Right atrium auricular region (tissue), 2 donors: Measurements from ENCODE around the gene SH3YL1. TPM values are rescaled to one million over a fixed set of nuclear protein-coding genes. Genes with fewer than 3 reads are reported as not detected.

Source experiments
- DNase-seq: peaks from one replicate; pipeline ENCODE4 v3.0.0-alpha.2; 2019; ENCODE audit warnings: low spot score
- H3K27ac ChIP-seq, 2 donors: fragments of 200-600 bp; sonication (generic); 1 replicate in 1 of 2; 2 replicates in 1 of 2; pipeline ENCODE4 v1.5.1; 2016 to 2019
- H3K27me3 ChIP-seq, 2 donors: fragments of 200-600 bp; sonication (generic); one replicate each; pipeline versions ENCODE4 v1.5.1 to v1.6.0; 2017 to 2019
- H3K36me3 ChIP-seq: fragments of 200-600 bp; sonication (generic); one replicate; pipeline ENCODE4 v1.5.1; 2016
- H3K4me1 ChIP-seq, 2 donors: fragments of 200-600 bp; sonication (generic); one replicate each; pipeline versions ENCODE4 v1.5.1 to v1.6.0; 2017 to 2019
- H3K4me3 ChIP-seq, 2 donors: fragments of 200-600 bp; sonication (generic); 1 replicate in 1 of 2; 2 replicates in 1 of 2; pipeline ENCODE4 v1.5.1; 2017 to 2019; ENCODE audit warnings: mild to moderate bottlenecking in 1 of 2, moderate library complexity in 1 of 2
- H3K9me3 ChIP-seq, 2 donors: fragments of 200-600 bp; sonication (generic); one replicate each; pipeline ENCODE4 v1.5.1; 2019
- total RNA-seq, 2 donors: library from RNA; depleted of rRNA; stranded (reverse); fragments of >200 nt; gene quantifications; one replicate each; pipeline ENCODE4 v1.1.0, GENCODE V29; 2016
- TF ChIP-seq, protein P1 (sequence below), 2 donors: fragments of 200-600 bp; sonication (generic); IDR thresholded peaks; one replicate each; pipeline ENCODE4 v1.5.1; 2019; ENCODE audit warnings: antibody characterized with exemption in 2 of 2

Gene SH3YL1
- total RNA-seq, 2 donors from 2014 or later, result 7.8 to 11.3 TPM

DNA sequence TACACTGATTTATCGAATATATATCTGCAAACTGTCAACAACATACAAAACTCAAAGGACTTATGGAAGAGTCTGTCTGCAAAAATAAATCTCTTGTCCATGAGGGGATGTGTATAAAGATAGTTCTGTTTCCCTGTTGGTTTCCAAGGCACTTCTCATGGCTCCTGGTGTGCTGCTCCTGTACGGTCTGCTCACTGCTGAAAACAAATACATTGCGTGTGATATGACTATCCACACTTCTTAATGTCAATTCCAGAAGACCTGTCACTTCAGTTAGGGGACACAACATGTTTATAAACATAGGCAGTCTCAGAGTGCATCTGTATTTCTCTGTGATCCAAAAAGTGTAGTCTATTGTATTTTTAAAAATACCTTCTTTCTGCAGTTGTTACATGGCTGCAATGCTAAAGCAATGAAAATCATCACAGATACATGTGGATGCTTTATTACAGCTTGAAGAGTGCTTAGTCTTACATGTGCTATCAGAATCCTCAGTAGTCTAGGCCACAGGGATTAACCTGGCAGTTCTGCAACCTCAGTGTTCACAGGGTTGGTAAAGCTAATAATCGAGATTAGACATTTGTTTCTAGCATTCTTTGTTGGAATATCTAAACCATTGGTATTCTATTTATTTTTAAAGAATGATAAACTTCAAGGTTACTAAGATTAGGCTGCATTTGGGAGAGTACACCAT is 16.3 kb upstream of the SH3YL1 start:
- Histone ChIP-seq H3K36me3 (peaks cover 45% of the 10 kb centered on the region), H3K27ac (peak overlapping the region in 1 of 2 donors; percentile 0)
- TF ChIP-seq, protein P1, sequence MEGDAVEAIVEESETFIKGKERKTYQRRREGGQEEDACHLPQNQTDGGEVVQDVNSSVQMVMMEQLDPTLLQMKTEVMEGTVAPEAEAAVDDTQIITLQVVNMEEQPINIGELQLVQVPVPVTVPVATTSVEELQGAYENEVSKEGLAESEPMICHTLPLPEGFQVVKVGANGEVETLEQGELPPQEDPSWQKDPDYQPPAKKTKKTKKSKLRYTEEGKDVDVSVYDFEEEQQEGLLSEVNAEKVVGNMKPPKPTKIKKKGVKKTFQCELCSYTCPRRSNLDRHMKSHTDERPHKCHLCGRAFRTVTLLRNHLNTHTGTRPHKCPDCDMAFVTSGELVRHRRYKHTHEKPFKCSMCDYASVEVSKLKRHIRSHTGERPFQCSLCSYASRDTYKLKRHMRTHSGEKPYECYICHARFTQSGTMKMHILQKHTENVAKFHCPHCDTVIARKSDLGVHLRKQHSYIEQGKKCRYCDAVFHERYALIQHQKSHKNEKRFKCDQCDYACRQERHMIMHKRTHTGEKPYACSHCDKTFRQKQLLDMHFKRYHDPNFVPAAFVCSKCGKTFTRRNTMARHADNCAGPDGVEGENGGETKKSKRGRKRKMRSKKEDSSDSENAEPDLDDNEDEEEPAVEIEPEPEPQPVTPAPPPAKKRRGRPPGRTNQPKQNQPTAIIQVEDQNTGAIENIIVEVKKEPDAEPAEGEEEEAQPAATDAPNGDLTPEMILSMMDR (IDR thresholded peaks at IDR 0.05), result no peak

DNA sequence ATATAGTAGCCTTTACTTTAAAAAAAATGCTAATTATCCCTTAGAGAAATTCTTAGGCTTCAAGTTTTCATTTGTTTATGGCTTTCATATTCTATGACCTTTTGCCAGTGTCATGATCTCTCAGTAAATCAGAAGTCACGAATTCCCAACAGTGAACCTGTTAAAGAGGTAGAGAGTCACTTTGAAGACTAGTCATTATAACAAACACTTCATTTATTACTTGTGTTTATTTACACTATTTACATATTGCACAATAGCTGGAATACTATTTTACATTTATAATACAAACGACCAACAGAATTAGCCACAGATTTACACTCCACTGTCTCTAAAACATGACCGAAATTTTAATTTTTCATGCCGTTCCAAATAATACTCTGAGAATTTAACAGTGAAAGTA is 15.5 kb upstream of the SH3YL1 start:
- Histone ChIP-seq H3K27me3 (no peaks in the 10 kb centered on the region), H3K27ac (no peak overlapping the region), H3K4me3 (no peak overlapping the region), H3K36me3 (peaks cover 45% of the 10 kb centered on the region), H3K9me3 (no peaks in the 10 kb centered on the region), H3K4me1 (no peaks in the 10 kb centered on the region)
- DNase-seq, result no peak
- TF ChIP-seq, protein P1 (IDR thresholded peaks at IDR 0.05), result no peak

More for the DNA sequence above, 16.3 kb upstream of the SH3YL1 start:
- no peak for DNase-seq
- Histone ChIP-seq H3K4me1 (no peaks in the 10 kb centered on the region), H3K4me3 (no peak overlapping the region), H3K9me3 (no peaks in the 10 kb centered on the region), H3K27me3 (no peaks in the 10 kb centered on the region)

DNA sequence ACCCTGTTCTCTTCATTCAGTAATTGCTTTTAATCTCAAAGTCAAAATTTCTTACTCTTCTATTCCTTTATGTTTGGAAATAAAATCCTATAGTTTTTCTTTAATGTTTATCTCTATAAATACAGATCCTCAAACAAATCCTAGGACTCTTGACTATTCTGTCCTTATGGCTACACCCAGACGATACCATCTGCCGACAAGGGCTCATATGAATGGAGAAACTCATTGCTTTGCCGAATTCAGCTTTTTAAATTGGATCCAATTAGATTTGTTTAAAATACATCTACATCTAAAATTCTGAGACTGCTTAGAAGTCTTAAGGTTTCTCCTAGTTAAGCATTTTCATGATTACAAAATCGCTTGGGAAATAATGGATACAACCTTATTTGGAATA is 15.1 kb upstream of the SH3YL1 start:
- H3K9me3 ChIP-seq, result no peaks in the 10 kb centered on the region
- no peak for DNase-seq
- no peaks in the 10 kb centered on the region for H3K27me3 ChIP-seq
- no peak overlapping the region for H3K4me3 ChIP-seq
- peaks cover 47% of the 10 kb centered on the region for H3K36me3 ChIP-seq
- H3K4me1 ChIP-seq, result no peaks in the 10 kb centered on the region
- TF ChIP-seq, protein P1 (IDR thresholded peaks at IDR 0.05), result no peak
- H3K27ac ChIP-seq, result no peak overlapping the region

DNA sequence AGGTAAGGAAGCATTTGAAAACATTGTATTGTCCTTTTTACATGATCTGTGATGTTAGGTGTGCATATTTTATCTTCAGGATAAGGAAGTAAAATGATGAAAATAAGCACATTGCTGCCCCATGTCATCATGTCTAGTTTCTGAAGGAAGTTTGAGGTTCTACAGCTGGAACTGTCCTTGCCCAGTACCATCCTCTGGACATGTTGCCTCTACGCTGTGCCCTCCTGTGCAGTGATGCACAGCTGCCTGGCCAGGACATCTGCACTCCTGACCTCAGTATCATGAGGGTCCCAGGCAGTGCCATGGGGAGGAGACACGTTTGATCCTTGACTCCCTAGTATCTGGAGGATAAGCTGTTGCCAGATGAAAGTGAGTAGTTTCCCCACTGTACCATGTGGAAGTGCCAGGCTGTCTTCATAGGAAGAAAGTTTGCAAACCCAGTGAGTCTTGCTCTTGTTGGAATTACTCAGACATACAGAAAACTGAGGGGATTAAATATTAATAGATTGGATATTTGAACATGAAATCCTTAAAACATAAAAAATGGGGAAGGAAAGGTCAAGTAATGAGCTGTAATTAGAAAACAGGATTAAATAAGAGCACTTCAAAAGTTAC is 14.6 kb upstream of the SH3YL1 start:
- TF ChIP-seq, protein P1 (IDR thresholded peaks at IDR 0.05), result no peak
- no peak overlapping the region for H3K27ac ChIP-seq
- no peak for DNase-seq

DNA sequence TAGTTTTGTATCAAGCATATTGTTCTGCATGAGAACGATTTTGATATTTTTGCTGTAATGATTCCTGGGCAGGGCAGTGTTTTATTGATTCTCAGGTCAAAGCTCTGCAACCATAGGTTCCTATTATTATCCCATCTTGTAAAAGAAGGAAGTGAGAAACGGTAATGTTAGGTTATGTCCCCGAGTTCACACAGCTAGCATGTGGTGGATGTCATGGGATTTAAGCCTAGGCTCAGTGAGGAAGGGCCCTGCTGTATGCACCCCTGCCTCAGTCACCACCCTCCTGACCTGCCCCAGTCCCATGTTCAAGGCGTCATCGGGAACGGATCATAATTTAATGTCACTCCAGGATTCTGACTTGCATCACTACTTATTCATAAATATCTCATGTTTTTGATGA is 11.6 kb upstream of the SH3YL1 start:
- no peaks in the 10 kb centered on the region for H3K27me3 ChIP-seq
- no peak overlapping the region for H3K4me3 ChIP-seq
- no peaks in the 10 kb centered on the region for H3K9me3 ChIP-seq
- TF ChIP-seq, protein P1 (IDR thresholded peaks at IDR 0.05), result no peak
- H3K36me3 ChIP-seq, result peaks cover 49% of the 10 kb centered on the region
- DNase-seq, result no peak
- H3K4me1 ChIP-seq, result no peaks in the 10 kb centered on the region
- H3K27ac ChIP-seq, result no peak overlapping the region

More for the DNA sequence above, 14.6 kb upstream of the SH3YL1 start:
- no peaks in the 10 kb centered on the region for H3K27me3 ChIP-seq
- peaks cover 49% of the 10 kb centered on the region for H3K36me3 ChIP-seq
- H3K9me3 ChIP-seq, result no peaks in the 10 kb centered on the region
- no peak overlapping the region for H3K4me3 ChIP-seq
- H3K4me1 ChIP-seq, result no peaks in the 10 kb centered on the region
